ENCODE measurements around the gene SLC6A4. TPM values are rescaled to one million over a fixed set of nuclear protein-coding genes. Genes with fewer than 3 reads are reported as not detected.

Gene SLC6A4
- total and polyA plus RNA-seq, 12 donors, result 0.13 to 0.71 (median 0.29) TPM; not detected in 1

- Histone ChIP-seq H3K27ac (no peak overlapping the region), H3K27me3 (peaks cover 8 to 46% (median 41%) of the 10 kb centered on the region in 7 donors), H3K4me3 (no peak overlapping the region), H3K36me3 (no peaks in the 10 kb centered on the region), H3K9me3 (no peaks in the 10 kb centered on the region), H3K4me1 (peaks cover 9 to 25% (median 21%) of the 10 kb centered on the region in 9 donors)
- 89 to 92% methylated on average over 8 of the region's 8 CpGs for WGBS, 2 donors
- TF ChIP-seq CTCF (IDR thresholded peaks at IDR 0.05), result no peak
- no peak for ATAC-seq
- no peak for DNase-seq
- intact Hi-C loops (cut with DNase I), result no loop called here
Observed at GRCh38 chr17:30240177-30240576, 4.7 kb upstream of the SLC6A4 start.

- DNase-seq (no peak), ATAC-seq (no peak)
- WGBS, 2 donors, result 82 to 94% methylated on average over 5 of the region's 5 CpGs
- peaks cover 11 to 29% (median 22%) of the 10 kb centered on the region in 9 donors for H3K4me1 ChIP-seq
- intact Hi-C loops (cut with DNase I), result no loop called here
- H3K27me3 ChIP-seq, result peaks cover 8 to 56% (median 42%) of the 10 kb centered on the region in 7 donors
- TF ChIP-seq CTCF (IDR thresholded peaks at IDR 0.05), result no peak
- no peak overlapping the region for H3K27ac ChIP-seq
- no peaks in the 10 kb centered on the region for H3K36me3 ChIP-seq
- no peak overlapping the region for H3K4me3 ChIP-seq
- H3K9me3 ChIP-seq, result no peaks in the 10 kb centered on the region
Observed at GRCh38 chr17:30239089-30239462, 3.6 kb upstream of the SLC6A4 start.

GRCh38 chr17:30238387-30239088, 3.0 kb upstream of the SLC6A4 start:
- H3K4me3 ChIP-seq, result no peak overlapping the region
- DNase-seq (no peak), ATAC-seq (no peak)
- H3K36me3 ChIP-seq, result no peaks in the 10 kb centered on the region
- no peak for TF ChIP-seq CTCF (IDR thresholded peaks at IDR 0.05)
- WGBS, 2 donors, result 59 to 63% methylated on average over 27 of the region's 27 CpGs
- H3K4me1 ChIP-seq, result peaks cover 11 to 29% (median 22%) of the 10 kb centered on the region in 9 donors
- peaks cover 8 to 61% (median 42%) of the 10 kb centered on the region in 7 donors for H3K27me3 ChIP-seq
- no peaks in the 10 kb centered on the region for H3K9me3 ChIP-seq
- H3K27ac ChIP-seq, result no peak overlapping the region
- intact Hi-C loops (cut with DNase I), result no loop called here

DNA sequence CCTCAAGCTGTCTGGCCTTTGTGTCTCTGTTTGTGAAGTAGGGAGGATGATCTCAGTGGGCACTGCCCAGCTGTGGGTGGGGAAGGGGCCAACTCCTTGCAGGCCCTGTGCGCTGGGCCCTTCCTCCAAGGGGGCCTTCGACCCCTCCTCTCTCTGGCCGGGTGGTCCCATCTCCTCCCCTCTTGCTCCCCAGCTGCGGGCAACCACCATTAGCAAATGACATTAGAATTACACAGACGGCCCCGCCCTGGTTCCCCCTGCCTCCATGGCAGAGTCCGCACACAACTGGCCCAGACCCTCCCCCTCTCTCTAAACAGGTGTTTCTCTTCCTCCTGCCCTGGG, 2.5 kb upstream of the SLC6A4 start:
- peaks cover 8 to 67% (median 42%) of the 10 kb centered on the region in 7 donors for H3K27me3 ChIP-seq
- WGBS, 2 donors, result 57 to 70% methylated on average over 7 of the region's 7 CpGs
- DNase-seq (no peak), ATAC-seq (no peak)
- TF ChIP-seq CTCF (IDR thresholded peaks at IDR 0.05), result no peak
- no peak overlapping the region for H3K4me3 ChIP-seq
- H3K4me1 ChIP-seq, result peaks cover 11 to 29% (median 22%) of the 10 kb centered on the region in 9 donors
- H3K36me3 ChIP-seq, result no peaks in the 10 kb centered on the region
- no peak overlapping the region for H3K27ac ChIP-seq
- intact Hi-C loops (cut with DNase I), result no loop called here
- H3K9me3 ChIP-seq, result no peaks in the 10 kb centered on the region

Measured in heart right ventricle (tissue), 16 donors.